ENCODE data around the gene CXCL12.

CXCL12 gene

DNA sequence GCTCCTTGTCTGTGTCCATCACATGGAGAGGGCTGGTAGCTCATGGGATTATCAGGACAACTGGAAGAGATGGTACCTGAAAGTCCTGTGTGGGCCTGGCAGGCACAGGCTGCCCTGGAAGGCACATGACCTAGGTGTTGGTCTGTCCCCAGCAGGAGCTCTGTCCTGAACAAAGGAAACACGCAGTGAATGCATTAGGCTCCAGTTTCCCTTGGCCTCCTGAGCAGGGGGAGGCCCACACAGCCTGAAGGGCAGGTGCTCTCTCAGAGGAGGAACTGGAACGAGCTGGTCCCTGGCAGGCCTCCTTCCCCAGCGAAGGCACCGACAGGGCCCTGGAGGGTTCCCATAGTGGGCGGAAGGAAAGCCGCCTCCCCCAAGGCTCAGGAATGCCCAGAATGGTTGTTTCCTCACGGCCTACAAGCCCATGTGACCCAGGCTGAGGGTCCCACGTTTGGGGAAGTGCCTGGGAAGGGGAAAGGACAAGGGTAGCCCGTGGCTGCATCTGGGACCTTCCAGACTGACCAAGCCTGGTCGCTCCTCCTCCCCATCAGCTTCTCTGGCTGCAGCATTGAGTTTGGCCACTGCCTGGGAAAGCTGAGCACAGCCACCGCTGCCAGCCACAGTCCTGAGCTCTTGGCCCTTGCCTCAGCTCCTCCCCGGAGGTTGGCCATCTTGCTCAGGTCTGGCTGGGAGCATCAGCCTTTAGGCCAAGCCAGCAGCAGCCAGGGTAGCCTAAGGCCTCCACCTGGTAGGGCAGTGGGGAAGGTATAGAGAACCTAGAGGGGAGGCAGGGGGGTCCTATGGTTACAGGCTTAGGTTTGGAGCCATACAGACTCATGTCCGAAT, 21.8 kb downstream of the CXCL12 start:
- DNase-seq, result no peak

DNA sequence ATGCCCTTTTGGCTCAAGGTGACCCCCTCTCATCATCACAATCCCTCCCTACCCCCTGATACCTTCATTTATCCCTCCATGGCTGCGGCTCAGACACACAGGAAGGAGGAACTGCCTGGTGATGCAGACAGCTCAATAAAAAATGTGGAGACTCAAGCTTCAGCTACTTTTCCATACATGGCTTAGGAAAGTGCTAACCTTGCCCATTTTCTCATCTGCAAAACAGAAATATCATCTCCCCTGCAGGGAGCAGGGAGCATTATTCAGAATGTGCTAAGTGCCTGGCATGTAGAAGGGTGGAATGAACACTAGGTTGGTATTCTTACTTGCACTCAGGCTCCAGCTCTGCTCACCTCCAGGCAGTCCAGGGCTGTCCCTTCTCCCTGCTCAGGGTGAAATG, 23.8 kb downstream of the CXCL12 start:
- no peak for DNase-seq

DNA sequence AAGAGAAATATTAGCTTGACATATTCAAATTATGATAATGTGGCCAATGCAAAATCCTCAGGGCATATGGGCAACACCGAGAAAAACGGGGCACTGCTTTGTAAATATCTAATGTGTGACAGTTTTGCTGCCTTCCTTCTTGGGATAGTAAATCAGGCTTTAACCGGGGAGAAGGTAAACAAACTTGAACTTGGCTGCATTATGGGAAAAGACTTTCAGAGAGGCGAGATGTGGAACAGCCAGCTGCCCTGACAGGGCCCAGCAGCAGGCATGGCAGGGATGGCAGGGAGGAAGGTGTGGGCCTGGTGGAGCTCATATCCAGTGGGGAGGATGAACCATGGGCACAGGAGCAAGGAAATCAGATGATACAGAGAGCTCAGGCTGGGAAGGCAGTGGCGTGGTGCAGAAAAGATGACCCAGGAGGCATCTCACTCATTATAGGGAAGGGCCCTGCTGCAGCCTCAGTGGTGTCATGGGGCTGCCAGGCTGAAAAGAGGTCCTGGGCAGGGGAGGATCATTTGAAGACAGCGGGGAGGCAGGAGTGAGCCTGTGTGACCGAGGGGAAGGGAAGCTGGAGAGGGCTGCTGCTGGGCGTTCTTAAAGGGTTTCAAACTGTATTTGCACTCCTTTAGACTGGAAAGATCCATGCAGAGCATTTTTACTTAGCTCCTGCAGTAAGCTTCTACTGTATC, 26.7 kb downstream of the CXCL12 start:
- DNase-seq, result no peak

DNA sequence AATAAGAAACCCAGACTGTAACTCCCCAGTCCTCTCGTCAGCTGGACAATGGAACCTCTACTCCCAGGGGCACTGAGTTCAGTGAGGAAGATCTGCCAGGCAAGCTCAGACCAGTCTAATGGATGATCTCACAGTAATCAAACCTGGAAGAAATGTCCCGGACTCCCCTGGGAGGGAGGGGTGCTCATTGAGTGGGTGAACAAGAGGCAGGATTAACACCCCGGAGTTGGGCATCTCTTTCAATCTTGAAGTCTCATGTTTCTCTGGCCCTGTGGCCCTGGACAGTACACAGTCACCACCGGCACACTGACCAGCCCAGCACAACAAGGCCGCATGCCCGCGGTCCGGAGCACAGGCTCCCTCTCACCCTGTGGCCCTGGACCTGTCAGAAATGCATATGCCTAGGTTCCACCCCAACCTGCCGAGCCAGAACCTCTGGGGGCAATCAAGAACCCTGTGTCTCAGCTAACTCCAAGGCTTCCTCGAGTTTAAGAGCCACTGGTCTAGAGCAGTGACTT, 27.8 kb downstream of the CXCL12 start:
- DNase-seq, result no peak

DNA sequence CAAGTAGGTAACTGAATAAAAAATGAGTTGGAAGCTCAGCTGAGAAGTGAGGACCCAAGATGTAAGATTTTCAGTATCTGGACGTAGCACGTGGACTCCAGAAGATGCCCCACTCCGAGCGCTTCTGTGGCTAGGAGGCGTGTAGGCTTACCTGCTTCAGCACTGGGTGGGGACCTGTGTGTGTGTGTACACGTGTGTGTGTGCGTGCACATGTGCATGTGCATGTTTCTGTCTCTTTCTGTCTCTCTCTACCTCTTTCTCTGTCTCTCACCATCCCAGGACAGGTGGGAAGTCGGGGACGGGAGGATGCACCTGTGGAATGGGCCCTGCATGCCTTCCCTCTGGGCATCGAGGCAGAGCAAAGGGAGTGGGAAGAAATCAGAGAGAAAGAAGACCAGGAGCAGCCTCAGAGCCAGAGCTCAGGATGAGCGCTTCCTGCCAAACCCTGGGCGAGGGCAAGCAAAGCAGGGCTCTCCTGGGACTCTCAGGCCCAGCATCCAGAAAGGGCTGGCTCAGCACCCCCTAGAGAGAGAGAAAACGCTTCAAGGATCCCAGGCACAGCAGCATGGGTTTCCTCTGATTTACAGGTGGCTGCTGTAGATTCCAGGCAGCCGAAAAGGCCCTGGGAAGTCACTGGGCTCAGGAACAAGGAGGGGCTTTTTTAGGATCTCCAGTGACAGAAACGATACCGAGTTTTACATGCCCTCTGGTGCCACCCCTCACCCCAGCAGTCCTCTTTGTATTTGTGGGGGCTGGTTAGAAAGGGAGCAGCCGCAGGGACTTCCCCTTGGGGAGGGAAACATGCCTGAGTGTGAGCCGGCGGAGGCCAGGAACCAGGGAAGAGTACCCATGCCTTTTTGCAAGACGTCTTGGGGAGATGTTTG, 28.5 kb downstream of the CXCL12 start:
- DNase-seq, result no peak

DNA sequence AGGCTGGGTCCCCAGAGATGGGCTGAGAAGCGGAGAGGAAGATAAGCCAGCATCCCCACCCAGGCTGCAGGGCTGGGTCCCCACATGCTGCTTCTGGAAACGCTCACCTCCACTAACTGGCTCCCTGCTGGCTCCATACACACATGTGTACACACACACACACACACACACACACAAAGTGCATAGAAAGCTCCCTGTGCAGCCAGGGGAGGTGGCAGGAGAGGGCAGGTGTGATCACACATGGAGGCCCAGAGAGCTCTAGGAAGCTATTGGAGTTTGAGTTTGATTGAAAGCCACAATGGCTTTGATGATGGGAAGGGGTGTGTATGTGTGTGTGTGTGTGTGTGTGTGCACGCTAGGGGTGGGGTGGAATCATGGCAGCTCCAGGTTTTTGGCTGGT, 29.3 kb downstream of the CXCL12 start:
- DNase-seq, result no peak

DNA sequence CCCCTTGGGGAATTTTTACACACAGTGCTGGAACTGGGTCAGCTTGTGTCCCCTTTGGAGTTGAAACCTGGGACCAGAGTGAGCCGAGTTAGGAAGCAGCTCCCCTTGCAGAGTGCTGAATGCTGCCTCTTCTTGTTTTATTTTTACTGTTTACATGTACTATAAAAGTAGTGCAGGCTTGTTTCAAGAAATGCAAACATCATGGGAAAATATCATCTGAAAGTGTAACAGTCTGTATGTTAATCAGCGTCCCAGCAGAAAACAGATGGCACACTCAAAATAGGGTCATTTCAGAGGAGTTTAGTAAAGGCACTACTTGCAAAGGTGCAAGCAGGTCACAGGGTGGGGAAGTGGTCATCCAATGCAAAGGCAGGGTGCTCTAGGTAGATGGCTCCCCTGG, 30.1 kb downstream of the CXCL12 start:
- no peak for DNase-seq

DNA sequence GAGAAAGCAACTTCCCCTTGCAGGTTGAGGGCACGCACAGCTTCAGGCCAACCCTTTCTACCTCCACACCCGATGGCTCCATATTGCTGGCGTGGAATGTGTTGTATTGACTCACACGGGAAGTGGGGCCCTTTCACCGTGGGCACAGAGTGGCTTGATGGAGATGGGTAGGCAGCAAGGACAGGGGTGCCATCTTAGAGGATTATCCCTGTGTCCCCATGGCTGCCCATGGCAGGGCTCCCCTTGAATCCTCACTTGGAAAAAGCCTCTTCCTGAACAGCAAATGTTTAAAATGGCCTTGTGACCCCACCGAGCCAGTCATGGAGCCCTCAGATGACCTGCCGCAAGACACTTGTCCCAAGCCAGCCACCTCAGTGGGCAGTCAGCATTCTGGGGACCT, 31.2 kb downstream of the CXCL12 start:
- no peak for DNase-seq

DNA sequence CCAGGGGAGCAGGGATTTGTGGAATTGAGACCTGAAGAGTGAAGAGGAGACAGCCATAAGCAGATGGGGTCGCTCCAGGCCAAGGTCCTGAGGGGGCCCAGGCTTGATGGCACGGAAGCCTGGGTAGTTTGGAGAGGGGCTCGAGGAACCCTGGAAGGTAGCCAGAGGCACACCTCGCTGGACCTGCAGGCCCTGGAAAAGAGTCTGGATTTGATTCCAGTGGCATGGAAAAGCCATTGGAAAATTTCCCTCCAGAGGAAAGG, 31.8 kb downstream of the CXCL12 start:
- DNase-seq, result no peak

DNA sequence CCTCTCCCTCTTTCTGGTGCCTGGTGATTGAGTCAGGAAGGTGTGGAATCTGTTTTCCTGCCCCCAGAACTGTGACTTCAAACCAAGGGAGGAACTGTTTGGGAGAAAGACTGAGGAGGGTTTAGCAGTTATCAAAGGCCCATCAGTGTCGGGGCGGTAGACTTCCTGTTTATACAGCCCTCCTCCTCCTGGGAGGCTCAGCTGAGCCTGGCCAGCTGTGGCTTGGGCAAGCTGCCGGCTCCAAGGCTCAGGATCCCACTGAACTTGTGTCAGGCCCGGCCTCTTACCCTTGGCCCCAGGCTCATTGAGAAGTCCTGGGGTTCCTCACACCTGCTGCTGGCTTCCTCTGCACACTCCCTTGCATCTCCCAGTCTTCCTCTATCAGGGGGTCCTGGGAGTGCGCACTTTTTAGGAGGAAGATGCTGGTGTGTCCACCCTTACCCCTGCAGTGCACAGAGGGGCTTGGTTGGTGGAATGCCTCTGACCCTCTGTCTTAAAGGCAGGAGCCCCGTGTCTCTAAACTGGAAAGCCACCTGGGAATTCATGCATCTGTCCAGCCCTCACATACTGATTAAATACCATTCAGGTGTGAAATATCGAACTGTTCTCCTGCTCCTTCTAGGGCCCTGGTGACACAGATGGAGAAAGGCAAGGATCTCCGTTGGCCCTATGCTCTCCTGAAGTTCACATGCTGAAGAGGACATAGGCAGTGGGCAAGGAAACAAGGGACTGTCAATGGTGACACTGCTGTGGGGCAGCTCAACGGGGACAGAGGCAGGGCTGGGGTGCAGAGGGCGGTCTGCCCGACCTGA, 32.4 kb downstream of the CXCL12 start:
- no peak for DNase-seq

DNA sequence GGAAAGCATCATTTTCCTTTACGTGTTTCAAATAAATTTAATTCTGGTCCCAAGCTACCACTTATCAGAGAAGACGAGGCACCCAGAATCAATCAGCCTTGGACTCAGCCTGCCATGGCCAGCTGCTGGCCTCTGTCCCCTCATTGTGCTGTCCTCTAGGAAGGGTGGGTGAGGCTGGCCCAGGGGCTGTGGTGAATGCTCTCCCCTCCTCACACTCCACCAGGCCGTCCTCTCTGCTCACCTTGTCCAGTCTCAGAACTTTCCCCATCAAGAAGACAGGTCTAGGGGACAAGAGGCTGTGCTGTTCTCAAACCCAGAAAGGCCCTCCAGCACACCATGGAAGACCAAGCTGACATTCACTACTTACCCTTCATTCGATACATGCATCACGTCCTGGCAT, 36.4 kb downstream of the CXCL12 start:
- DNase-seq, result no peak

DNA sequence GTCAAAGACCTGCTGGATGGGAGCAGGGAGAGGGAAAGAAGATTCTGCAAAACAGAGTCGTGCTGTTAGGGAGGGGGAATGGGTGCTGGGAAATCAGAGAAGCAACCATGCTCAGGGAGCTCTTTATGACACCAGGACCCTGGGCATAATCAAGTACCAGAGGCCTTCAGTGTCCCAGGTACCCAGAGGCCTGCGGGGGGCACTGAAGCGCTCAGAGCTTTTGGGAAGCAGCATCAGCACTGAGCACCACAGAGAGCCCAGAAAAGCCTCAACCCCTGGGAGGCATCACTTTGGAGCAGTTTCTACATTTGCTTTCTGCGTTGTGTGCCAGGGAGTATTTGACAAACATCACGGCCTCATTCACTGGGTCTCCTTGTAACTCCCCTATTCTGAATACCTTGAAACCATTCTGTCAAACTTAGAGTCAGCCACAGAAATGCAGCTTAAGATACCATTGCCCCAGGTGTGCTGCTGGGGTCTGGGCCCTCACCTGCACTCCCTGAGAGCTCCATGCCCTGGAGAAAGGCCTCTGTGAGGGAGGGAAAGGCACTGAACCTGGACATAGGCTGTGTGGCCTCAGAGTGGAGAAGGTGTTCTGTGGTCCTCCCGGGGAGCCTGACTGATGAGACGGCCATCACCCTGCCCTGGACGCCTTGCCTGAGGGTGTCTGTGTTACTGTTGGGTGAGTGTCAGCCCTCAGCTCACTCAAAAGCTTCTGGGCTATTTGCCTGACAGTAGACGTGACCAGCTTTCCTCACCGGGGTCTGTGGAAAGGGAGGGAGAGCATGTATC, 37.1 kb downstream of the CXCL12 start:
- no peak for DNase-seq

DNA sequence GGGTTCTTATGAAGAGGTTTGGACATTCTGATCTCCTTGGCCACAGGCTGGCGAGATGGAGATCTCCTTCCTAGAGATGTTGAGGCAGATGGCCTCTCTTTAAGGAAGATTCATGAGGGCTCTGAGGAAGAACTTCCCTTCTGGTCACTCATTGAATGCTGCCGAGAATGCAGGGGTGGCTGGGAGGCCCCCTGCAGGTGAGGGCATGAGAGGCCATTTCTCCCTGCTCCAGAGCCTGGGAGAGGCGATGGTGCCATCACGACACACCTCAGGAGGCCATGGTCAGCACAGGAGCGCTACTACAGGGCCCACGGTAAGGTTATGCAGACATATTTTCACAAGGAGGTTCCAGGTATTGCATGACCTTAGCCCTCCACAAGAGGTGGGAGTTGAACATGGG, 40.2 kb downstream of the CXCL12 start:
- no peak for DNase-seq

DNA sequence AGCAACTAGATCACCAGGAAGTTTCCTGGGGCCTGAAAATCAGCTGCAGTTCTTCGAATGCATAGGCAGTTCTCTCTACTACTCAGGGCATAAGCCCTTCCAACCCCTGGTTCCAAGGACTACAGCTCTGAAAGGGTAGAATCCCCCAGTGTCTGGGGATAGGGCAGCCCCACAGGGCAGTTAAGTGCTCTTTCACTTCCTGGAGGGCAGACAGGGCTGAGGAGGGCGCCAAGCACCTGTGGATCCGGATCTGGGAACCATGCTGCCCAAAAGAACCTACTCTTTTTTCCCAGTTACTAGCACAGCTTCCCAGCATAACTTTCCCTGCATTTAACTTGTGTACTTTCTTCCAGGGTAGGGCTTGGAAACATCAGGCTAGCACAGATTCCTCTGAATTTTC, 41.1 kb downstream of the CXCL12 start:
- no peak for DNase-seq

DNA sequence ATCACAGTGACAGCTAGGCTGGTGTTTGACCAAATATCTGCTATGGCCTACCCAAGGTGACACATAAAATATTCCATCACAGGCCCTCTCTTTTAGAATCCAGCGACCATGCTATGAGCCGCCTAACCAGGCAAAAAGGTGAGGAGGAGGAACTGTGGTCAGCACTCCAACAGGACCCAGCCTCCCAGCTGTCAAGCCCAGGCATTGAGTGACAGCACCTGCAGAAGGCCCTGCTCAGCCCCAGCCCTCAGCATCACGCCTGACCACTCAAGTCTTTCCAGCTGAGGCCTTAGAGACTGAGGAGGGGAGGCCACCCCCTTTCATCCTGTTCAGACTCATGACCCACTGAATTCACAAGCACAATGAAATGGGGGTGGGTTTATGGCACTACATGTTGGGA, 43.0 kb downstream of the CXCL12 start:
- DNase-seq, result no peak

DNA sequence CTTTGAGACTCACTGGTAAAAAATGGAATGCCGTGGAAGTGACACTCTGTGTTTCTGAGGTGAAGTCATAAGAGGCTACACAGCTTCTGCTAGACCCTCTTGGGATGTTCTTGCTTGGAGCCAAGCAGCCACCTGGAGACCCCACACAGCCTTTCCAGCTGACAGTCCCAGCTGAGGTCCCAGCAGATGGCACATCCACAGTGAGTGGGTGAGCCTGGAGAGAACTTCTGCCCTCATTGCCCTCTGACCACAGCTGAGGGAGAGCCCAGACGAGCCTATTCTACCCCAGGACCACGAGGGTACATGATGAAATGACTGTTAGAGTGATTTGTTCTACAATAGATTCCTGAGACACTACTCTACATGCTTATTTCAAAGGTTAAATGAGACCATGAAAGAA, 44.3 kb downstream of the CXCL12 start:
- DNase-seq, result no peak

DNA sequence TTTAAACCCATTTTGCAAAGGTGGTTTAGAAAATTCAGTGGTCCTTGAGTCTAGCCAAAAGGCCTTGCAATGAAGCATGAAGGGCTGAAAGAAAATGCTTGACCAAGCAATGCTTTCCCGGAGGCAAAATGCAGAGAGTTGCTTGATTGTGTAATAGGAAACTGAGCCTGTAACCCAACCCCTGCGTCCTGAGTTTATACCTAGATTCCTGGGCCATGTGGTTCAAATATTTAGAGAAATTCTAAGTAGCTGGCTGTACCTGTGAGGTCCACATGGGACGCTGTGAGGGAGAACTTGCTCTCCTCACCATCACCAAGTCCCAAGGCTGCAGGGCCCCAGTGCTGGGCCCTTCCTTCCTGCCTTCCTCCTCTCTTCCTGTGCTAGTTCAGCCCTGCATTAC, 45.7 kb downstream of the CXCL12 start:
- DNase-seq, result no peak

DNA sequence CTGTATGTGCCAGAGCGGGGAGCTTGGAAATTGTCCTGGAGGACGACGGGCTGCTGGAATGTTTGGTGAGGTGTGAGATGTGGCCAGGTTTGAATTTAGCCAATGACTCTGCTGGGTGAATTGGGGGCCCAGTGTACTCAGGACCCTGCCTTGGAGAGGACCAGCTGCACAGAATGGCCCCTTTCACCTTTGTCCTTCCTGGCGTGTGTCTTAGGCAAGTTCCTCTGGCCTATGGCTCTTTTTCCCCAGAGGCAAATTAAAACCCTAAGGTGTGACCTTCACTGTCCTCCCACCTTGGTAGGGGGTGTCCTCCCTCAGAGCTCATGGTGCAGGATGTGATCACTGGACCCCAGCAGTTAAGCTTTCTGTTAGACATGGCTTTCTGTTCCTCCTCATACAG, 47.8 kb downstream of the CXCL12 start:
- no peak for DNase-seq

DNA sequence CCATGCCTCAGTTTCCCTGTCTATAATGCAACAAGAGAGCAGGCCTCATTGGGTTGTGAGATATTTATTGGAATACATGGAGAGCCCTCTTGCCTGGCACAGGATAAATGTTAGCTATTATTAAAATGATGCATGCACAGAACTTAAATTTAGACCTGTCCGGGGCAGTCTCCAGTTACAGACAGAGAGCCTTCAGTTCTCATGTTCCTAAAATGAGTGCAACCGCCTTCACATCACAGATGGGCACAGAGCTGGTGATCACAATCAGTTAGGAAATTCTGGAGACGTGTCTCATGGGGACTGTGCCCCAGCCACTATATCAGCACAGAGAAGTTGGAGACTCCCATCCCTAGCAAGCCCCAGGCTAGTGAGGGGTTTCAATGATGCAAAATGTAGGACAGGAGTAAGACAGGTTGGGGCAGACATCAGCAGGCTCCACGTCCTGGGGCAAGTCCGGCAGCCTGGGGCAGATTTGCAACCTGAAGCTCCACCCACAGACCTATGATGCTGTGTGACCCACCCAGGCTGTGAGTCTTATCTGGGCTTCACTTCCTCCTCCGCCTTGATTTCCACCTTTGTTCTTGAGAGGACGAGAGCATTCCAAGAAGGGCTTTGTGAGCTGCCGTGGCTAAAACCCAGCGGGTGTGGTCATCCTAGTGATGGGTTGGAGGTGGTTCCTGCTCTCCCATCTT, 49.4 kb downstream of the CXCL12 start:
- no peak for DNase-seq

DNA sequence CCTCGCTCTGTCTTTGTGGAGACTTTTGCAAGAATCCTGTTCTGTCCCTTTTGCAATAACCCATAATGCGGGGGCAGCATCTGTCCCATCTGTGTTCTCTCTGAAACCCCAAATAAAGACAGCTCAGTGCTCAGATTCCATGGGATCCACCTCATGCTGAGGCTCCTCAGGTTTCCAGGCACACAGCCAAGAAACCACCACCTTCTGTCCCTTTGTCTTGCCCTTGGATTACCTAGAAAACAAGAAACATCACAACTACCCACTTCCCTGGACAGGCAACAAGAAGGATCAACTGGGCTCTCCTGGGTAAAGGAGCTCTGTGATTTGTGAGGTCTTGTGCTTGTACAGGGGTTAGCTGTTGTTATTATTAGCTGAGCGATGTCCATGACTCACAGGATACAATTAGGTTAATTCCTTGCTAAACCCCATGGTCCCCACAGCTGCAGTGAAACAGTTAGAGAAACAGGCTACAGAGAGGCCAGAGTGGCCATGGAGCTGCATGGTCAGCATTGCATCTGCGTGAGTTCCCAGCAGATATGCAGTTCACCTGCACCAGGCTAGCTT, 50.2 kb downstream of the CXCL12 start:
- no peak for DNase-seq

DNA sequence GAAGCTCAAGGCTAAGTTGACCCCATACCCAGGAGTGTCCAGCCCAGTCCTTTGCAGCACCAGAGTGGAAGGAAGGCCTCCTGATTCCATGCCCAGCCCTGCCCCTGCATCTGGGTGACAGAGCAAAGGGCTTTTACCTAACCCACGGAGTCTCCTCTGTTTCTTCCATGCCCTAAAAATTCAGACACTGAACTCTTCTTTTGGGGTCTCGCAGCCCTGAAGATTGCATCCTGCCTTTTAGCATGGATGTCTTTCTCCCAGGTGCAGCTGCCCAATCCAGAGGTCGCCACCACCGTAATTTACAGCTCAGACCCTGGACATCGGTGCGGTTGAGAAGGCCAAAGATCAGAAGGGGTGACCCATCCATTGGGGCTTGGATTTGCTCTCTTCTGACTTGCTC, 50.8 kb downstream of the CXCL12 start:
- no peak for DNase-seq

Data from SHP77 treated with DMSO at 0.1 percent for 48 hours (cell line).